ENCODE measurements around the gene EZH2. TPM values are rescaled to one million over a fixed set of nuclear protein-coding genes. Genes with fewer than 3 reads are reported as not detected.

Gene EZH2
- total and polyA plus RNA-seq, 2 donors from 2014 or later: 1.6 to 4.7 TPM

DNA sequence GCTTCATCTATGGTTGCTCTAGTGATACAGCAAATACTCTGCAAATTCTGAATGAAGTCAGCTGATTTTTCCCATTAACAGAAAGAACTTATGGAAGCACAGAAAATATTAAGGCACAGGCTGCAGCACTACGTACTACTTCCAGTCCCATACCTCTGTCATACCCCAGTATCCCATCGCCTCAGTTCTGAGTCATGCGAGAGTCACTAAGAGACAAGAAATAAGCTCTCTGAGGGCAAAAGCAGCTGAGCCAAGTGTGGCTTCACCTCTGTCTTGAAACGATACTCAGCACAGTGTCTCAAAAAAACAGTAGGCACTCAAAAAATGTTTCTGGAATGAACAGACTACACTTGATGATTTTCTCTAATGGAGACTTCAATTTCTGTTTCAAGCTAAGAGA, 48.2 kb downstream of the EZH2 start:
- DNase-seq: no peak
- Histone ChIP-seq H3K9me3 (ENCODE audit: control insufficient read depth in 2 of 3, insufficient read depth in 1 of 3, low read length in 3 of 3) (no peaks in the 10 kb centered on the region), H3K36me3 (ENCODE audit: control insufficient read depth in 2 of 3, insufficient read depth in 3 of 3, low read length in 3 of 3) (no peaks in the 10 kb centered on the region), H3K9ac (ENCODE audit: low read length in 3 of 3) (no peak overlapping the region), H3K27ac (ENCODE audit: low read depth in 2 of 2, low read length in 2 of 2) (no peak overlapping the region), H3K4me3 (ENCODE audit: low read length in 3 of 3) (no peak overlapping the region), H3K27me3 (ENCODE audit: control insufficient read depth, insufficient read depth, low read length) (no peaks in the 10 kb centered on the region), H3K4me1 (ENCODE audit: control insufficient read depth in 2 of 3, insufficient read depth in 2 of 3, low read depth in 1 of 3, low read length in 3 of 3) (no peaks in the 10 kb centered on the region)
- intact Hi-C loops (cut with DNase I): no loop called here
- FAIRE-seq: no peak
- TF ChIP-seq, protein P1, sequence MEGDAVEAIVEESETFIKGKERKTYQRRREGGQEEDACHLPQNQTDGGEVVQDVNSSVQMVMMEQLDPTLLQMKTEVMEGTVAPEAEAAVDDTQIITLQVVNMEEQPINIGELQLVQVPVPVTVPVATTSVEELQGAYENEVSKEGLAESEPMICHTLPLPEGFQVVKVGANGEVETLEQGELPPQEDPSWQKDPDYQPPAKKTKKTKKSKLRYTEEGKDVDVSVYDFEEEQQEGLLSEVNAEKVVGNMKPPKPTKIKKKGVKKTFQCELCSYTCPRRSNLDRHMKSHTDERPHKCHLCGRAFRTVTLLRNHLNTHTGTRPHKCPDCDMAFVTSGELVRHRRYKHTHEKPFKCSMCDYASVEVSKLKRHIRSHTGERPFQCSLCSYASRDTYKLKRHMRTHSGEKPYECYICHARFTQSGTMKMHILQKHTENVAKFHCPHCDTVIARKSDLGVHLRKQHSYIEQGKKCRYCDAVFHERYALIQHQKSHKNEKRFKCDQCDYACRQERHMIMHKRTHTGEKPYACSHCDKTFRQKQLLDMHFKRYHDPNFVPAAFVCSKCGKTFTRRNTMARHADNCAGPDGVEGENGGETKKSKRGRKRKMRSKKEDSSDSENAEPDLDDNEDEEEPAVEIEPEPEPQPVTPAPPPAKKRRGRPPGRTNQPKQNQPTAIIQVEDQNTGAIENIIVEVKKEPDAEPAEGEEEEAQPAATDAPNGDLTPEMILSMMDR (IDR thresholded peaks at IDR 0.05; ENCODE audit: borderline replicate concordance, extremely low read depth, insufficient read depth): no peak

DNA sequence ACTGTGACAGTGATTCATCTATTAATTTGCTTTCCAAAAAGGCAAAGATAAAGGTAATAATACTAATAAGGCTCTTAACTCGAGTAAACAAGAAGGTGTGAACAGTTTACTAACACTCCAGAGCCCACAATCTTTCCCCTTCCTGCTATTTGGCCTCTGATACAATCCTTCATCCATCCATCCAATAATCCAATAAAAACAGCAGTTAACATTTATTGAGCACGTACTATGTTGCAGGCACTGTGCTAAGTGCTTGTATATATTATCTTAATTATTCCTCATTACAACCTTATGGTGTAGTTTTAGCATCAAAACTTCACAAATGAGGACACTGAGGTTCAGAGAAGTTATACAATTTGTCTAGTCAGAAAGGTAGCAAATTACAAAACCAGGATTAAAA, 49.5 kb downstream of the EZH2 start:
- no peak overlapping the region for H3K4me3 ChIP-seq (ENCODE audit: low read length in 3 of 3)
- no peak overlapping the region for H3K27ac ChIP-seq (ENCODE audit: low read depth in 2 of 2, low read length in 2 of 2)
- intact Hi-C loops (cut with DNase I): no loop called here
- TF ChIP-seq, protein P1 (IDR thresholded peaks at IDR 0.05; ENCODE audit: borderline replicate concordance, extremely low read depth, insufficient read depth): no peak
- no peaks in the 10 kb centered on the region for H3K9me3 ChIP-seq (ENCODE audit: control insufficient read depth in 2 of 3, insufficient read depth in 1 of 3, low read length in 3 of 3)
- no peak for DNase-seq
- no peaks in the 10 kb centered on the region for H3K4me1 ChIP-seq (ENCODE audit: control insufficient read depth in 2 of 3, insufficient read depth in 2 of 3, low read depth in 1 of 3, low read length in 3 of 3)
- H3K36me3 ChIP-seq (ENCODE audit: control insufficient read depth in 2 of 3, insufficient read depth in 3 of 3, low read length in 3 of 3): no peaks in the 10 kb centered on the region
- H3K27me3 ChIP-seq (ENCODE audit: control insufficient read depth, insufficient read depth, low read length): no peaks in the 10 kb centered on the region
- no peak overlapping the region for H3K9ac ChIP-seq (ENCODE audit: low read length in 3 of 3)
- FAIRE-seq: no peak

DNA sequence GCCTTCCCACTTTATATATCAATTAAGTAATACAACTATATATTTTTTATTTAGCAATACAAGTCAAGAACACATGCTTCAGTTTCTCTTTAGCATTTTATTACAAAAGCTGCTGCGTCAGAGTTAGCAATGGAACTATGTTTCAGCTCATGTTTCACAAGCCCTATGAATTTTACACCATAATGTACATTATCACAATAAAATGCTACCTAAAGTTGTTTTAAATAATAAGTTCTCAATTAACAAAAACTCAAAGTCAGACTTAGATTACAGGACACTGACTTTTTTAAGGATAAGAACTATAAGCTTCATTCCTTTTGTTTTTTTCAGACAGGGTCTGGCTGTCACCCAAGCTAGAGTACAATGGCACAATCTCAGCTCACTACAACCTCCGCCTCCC, 52.3 kb downstream of the EZH2 start:
- Histone ChIP-seq H3K36me3 (ENCODE audit: control insufficient read depth in 2 of 3, insufficient read depth in 3 of 3, low read length in 3 of 3) (no peaks in the 10 kb centered on the region), H3K27me3 (ENCODE audit: control insufficient read depth, insufficient read depth, low read length) (no peaks in the 10 kb centered on the region), H3K4me3 (ENCODE audit: low read length in 3 of 3) (no peak overlapping the region), H3K9me3 (ENCODE audit: control insufficient read depth in 2 of 3, insufficient read depth in 1 of 3, low read length in 3 of 3) (no peaks in the 10 kb centered on the region), H3K4me1 (ENCODE audit: control insufficient read depth in 2 of 3, insufficient read depth in 2 of 3, low read depth in 1 of 3, low read length in 3 of 3) (no peaks in the 10 kb centered on the region), H3K27ac (ENCODE audit: low read depth in 2 of 2, low read length in 2 of 2) (no peak overlapping the region), H3K9ac (ENCODE audit: low read length in 3 of 3) (no peak overlapping the region)
- TF ChIP-seq, protein P1 (IDR thresholded peaks at IDR 0.05; ENCODE audit: borderline replicate concordance, extremely low read depth, insufficient read depth): no peak
- intact Hi-C loops (cut with DNase I): no loop called here
- no peak for FAIRE-seq
- no peak for DNase-seq
